Occipital lobe (tissue), 2 donors: ENCODE data around the gene FANCM. TPM values are rescaled to one million over a fixed set of nuclear protein-coding genes. Genes with fewer than 3 reads are reported as not detected.
"Not testable (repeated sequence)": the region's sequence is repeated elsewhere in the genome, so short reads cannot be mapped to it uniquely, and the experiment has no call there.

Experiments used
- DNase-seq: peaks from one replicate; lab custom pipeline; 2025; lab: John Stamatoyannopoulos, UW
- total RNA-seq: library from RNA; depleted of rRNA; stranded (reverse); fragments of >200 nt; gene quantifications from one replicate; pipeline ENCODE4 v1.2.3, GENCODE V29; 2014

The FANCM gene
- total RNA-seq, 1 donor from 2014 or later = 12.5 TPM

GRCh38 chr14:45136399-45136798 lies 669 bp downstream of the FANCM start:
- no peak for DNase-seq

- DNase-seq = no peak
Observed at GRCh38 chr14:45140661-45141187, 5.0 kb downstream of the FANCM start.

- DNase-seq = not testable (repeated sequence)
Observed at GRCh38 chr14:45142083-45142482, 6.4 kb downstream of the FANCM start.

- no peak for DNase-seq
Observed at GRCh38 chr14:45144658-45145057, 8.9 kb downstream of the FANCM start.

- DNase-seq = no peak
Observed at GRCh38 chr14:45145214-45145613, 9.5 kb downstream of the FANCM start.

- no peak for DNase-seq
Observed at GRCh38 chr14:45149602-45150001, 13.9 kb downstream of the FANCM start.

GRCh38 chr14:45150386-45150890 lies 14.7 kb downstream of the FANCM start:
- no peak for DNase-seq

- DNase-seq = no peak
Observed at GRCh38 chr14:45156067-45156466, 20.3 kb downstream of the FANCM start.

- DNase-seq = no peak
Observed at GRCh38 chr14:45169906-45170305, 34.2 kb downstream of the FANCM start.

- DNase-seq = no peak
Observed at GRCh38 chr14:45177076-45177475, 41.3 kb downstream of the FANCM start.

GRCh38 chr14:45181329-45181728 lies 45.6 kb downstream of the FANCM start:
- no peak for DNase-seq

- no peak for DNase-seq
Observed at GRCh38 chr14:45181806-45182205, 46.1 kb downstream of the FANCM start.

- no peak for DNase-seq
Observed at GRCh38 chr14:45185100-45185814, 49.5 kb downstream of the FANCM start.

GRCh38 chr14:45194964-45195363 lies 59.2 kb downstream of the FANCM start:
- no peak for DNase-seq

- DNase-seq = no peak
Observed at GRCh38 chr14:45198551-45198950, 62.8 kb downstream of the FANCM start.

- DNase-seq = no peak
Observed at GRCh38 chr14:45199230-45199629, 63.5 kb downstream of the FANCM start.

- no peak for DNase-seq
Observed at GRCh38 chr14:45201905-45202304, 66.2 kb downstream of the FANCM start.

- no peak for DNase-seq
Observed at GRCh38 chr14:45204241-45204640, 68.5 kb downstream of the FANCM start.

- DNase-seq = no peak
Observed at GRCh38 chr14:45210159-45210558, 74.4 kb downstream of the FANCM start.

GRCh38 chr14:45211295-45211694 lies 75.6 kb downstream of the FANCM start:
- no peak for DNase-seq

- no peak for DNase-seq
Observed at GRCh38 chr14:45212231-45212630, 76.5 kb downstream of the FANCM start.

- not testable (repeated sequence) for DNase-seq
Observed at GRCh38 chr14:45213716-45214115, 78.0 kb downstream of the FANCM start.

- DNase-seq = not testable (repeated sequence)
Observed at GRCh38 chr14:45214341-45214740, 78.6 kb downstream of the FANCM start.
